Superior temporal gyrus (tissue), 1 donor: ENCODE results near the gene CEP83.
A peak's percentile ranks its signal among the peaks of the same experiment; 100 is the strongest.

ENCODE experiments used
- DNase-seq: peaks from one replicate; pipeline ENCODE4 v3.0.0-alpha.2; 2016; ENCODE audit errors: extremely low spot score

Gene CEP83

GRCh38 chr12:94269316-94269999 lies 190.2 kb downstream of the CEP83 start:
- no peak for DNase-seq

- DNase-seq, result peak; percentile 59
These were observed 191.7 kb downstream of the CEP83 start for GRCh38 chr12:94267921-94268471.

- DNase-seq, result no peak
These were observed 192.2 kb downstream of the CEP83 start for GRCh38 chr12:94267537-94267872.

- DNase-seq, result no peak
These were observed 192.7 kb downstream of the CEP83 start for GRCh38 chr12:94266796-94267536.

- no peak for DNase-seq
These were observed 193.5 kb downstream of the CEP83 start for GRCh38 chr12:94265966-94266745.

DNA sequence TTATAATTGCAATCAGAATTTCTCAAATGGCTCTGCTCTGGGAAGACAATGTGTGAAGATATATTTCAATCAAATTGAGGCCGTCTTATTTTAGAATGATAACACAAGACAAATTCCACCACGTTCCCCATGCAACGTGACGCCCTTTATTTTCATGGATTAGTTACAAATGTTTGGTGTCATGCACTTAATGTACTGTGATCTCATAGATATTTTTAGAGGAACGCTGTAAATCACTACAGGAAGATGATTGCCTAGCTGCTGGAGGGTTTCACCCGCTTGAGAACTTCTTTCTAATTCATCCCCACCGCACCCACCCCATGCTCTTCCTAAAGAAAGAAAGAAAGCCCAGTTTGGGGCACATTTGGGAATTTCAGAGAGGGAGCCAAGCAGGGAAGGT lies 194.1 kb downstream of the CEP83 start:
- no peak for DNase-seq

DNA sequence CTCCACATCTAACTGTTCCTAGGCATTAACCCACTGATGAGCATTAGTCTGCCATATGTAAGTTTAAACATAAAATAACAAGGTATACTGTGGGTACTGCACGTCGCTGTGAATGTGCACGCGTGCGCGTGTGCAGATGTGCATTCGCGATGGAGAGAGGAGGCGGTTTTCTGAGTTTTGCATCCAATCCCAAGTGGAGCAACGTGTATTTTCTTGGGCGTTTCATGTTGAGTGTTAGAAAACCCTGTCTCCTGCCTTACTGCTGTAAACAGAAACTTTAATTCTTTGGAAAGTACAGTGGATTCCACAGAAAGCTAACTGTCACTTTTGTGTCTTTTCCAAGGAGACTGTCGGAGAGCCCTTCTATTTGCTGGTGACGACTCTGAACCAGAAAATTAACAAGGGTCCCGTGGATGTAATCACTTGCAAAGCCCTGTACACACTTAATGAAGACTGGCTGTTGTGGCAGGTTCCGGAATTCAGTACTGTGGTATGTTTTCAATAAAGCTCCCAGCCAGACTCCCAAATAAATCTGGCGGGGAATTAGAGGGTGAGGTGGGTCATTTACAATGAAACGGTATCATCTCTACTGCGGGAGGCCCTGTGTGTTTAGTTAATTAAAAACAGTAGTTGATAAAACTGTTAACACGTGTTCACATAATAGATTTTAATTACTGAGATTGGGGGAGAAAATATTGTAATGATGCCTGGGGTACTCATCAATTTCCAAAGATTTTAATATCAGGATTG lies 194.8 kb downstream of the CEP83 start:
- no peak for DNase-seq

GRCh38 chr12:94263905-94264561 lies 195.6 kb downstream of the CEP83 start:
- DNase-seq, result no peak

- DNase-seq, result no peak
These were observed 196.5 kb downstream of the CEP83 start for GRCh38 chr12:94263011-94263811.

DNA sequence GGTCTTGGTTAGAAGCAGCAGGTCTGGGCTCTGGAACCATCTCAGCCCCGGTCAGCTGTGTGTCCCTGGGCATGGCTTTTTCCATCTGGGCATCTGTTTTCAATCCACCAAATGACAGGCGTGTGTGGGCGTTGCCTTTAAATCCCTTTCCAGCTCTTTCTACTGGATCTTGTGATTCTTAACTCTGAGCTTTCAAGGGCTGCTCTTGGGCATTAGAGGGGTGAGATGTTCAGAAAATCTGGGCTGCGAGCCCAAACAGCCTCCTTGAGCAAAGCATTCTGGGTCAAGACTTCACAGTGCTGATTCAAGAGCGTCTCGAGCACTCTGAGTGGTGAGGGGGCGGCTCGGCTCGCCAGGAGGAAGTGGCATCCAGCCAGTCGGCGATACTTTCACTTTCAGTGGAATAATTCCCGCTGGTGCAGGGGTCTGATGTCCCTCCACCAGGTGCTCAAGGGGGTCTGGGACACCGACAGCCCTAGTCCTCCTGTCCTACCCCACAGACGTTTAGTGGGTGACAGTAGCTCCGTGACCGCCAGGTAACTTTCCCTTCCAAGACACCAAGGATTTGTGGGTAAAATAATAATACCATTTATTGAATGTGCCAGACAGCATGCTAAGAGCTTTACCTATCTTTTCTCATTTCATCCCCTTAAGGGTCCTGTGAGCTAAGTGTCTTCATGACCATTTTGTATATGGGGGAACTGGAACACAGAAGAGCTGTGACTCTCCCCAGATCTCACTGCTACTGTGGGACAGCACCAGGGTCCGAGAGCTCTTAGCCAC lies 197.2 kb downstream of the CEP83 start:
- peak; percentile 85 for DNase-seq

DNA sequence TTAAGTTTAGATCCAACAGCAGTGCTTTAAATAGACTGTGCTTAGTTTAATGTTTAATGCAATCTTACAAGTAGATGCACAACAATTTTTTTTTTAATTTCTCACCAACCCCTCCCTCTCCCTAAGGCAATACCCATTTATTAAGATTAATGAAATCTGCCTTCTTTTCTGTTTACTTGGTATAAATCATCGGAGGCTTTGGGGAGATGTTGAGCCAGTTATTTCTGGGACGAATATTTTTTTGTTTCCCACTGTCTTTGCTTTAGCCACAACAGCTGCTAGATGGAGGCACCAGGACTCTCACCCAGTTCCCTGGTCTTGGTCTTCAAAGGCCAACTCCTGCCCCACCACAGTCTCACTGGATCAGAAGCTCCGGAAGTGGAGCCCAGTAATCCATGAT lies 197.9 kb downstream of the CEP83 start:
- no peak for DNase-seq

DNA sequence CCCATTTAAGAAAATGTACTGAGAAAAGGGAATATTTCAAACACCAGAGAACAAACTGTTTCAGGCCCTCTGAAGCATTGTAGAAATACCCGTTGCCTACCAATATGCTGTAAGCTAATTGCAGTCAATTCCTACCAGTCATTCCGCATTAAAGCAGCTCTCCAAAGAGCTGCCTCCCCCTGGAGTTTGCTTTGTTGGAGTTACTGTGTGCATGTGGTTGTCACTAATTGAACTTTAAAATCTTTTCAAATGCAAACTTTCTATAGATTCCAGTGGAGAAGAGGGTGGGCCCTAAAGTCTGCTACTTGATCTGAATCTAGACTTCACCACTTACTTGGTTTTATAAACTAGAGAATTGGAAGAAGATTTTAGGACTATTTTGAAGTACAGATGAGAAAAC lies 198.5 kb downstream of the CEP83 start:
- no peak for DNase-seq

DNA sequence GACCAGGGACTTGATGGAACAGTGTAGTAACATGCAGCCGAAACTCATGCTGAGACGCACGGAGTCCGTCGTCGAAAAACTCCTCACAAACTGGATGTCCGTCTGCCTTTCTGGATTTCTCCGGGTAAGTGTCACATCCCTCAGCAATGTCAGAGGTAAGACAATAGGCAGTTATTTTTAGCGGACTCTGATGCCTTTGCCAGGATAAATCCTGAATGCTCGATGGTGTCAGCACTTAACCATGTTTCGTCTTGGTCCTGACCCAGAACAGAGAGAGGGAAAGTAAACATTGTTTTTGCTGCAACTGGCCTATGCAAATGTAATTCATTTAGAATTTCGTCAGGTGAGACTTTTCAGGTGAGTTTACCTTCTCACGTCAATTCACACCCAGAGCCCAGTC lies 198.9 kb downstream of the CEP83 start:
- DNase-seq, result no peak

- no peak for DNase-seq
These were observed 199.7 kb downstream of the CEP83 start for GRCh38 chr12:94260017-94260416.

DNA sequence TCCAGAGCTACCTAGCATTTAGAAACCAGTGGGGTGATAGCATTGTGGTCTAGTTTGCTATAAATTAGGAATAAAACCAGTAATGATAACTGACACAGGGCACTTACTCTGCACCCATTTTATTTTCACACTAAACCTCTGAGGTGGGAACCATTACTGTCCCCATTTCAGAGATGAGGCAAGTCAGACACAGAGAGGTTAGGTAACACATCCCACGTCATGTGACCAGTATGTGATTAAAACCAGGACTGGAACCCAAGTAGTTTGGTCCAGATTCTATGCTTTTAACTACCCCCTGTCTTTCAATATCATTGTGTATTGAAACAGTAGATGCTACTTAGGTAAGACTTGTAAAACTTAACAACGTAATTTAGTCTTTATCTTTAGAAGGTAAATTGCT lies 201.1 kb downstream of the CEP83 start:
- DNase-seq, result no peak
